MM.1S (cell line): Measurements from ENCODE around the gene TGFA.

Source experiments
- CTCF ChIP-seq: fragments of 300-600 bp; sonication (generic); IDR thresholded peaks from 2 replicates; pipeline ENCODE4 v1.5.1; 2016; ENCODE audit warnings: antibody characterized with exemption, low read length, mixed read lengths
- EZH2 ChIP-seq: fragments of 300-600 bp; sonication (generic); optimal IDR thresholded peaks from 2 replicates; pipeline ENCODE3; 2017; ENCODE audit warnings: low read depth, mild to moderate bottlenecking, antibody characterized with exemption, low read length, mixed read lengths
- EZH2phosphoT487 ChIP-seq: fragments of 300-600 bp; sonication (generic); IDR thresholded peaks from 2 replicates; pipeline ENCODE4 v1.6.1; 2018; ENCODE audit warnings: antibody characterized with exemption, low read length

- TF ChIP-seq CTCF (no peak), EZH2 (no peak), EZH2phosphoT487 (no peak)
Observed at GRCh38 chr2:70520825-70521224, 32.8 kb downstream of the TGFA start.
